Measurements from ENCODE around the gene FGFR1OP2. TPM values are rescaled to one million over a fixed set of nuclear protein-coding genes. Genes with fewer than 3 reads are reported as not detected.

The FGFR1OP2 gene
- total and polyA plus RNA-seq, 5 donors: 33.4 to 43.7 (median 38.7) TPM

DNA sequence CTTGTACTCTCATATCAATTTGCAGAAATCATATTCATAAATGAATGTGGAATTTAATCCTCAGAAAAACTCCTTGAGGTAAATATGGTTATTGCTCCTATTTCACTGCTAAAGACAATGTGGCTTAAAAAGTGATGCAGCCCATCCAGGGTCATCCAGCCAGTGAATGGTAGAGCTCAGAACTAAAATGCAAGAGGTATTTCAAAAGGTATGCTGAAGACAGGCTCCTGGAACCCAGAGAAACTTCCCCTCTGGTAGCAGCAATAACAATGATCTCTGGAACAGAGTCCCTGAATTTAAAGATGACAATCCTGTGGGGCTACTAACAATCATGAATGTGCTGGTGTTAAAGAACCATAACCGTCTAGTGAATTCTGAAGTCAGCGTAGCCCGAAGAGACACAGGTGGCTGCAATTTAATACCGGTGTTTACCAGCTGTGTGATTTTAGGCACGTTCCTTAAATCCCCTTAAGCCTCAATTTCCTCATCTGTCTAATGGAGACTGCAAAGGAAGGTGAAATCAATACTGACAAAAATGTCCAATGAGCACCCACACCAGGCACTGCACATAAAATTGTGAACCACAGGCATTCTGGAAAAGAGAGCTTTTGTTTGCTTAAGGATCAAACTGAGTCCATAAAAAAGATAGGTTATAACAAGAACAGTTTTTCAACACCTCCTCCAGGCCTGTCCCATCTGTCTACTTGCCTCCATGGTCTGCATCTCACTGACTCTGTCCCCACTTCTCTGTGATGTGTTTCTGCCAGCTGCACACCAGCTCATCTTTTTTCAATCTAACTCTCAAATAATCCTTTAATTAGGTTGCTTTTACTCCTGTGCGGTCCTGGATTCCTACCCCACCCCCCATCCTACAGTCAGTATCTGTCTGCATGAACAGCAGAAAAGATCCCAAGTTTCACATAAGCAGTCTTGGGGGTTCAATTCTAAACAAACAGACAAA lies 65.4 kb downstream of the FGFR1OP2 start:
- ATAC-seq: no peak

DNA sequence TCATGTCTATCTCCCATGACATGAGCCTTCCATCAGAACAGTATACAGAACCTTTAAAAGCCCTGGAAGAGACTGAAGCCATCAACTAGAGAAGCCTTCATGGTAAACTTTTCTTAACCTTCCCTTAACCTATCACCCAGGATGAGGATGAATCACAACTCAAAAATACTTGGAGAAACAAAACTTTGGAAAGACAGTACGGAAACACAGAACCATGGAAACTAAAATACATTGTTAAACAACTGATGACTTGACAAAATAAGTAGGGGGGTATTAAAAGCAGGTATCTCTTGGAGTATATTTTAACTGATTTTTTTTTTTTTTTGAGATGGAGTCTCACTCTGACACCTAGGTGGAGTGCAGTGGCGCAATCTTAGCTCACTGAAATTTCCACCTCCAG lies 67.2 kb downstream of the FGFR1OP2 start:
- H3K9me3 ChIP-seq (ENCODE audit: control insufficient read depth, low read length): no peaks in the 10 kb centered on the region

More for the DNA sequence above, 65.4 kb downstream of the FGFR1OP2 start:
- Histone ChIP-seq H3K27me3 (ENCODE audit: control insufficient read depth, insufficient read depth) (no peaks in the 10 kb centered on the region), H3K4me3 (ENCODE audit: low read length) (no peak overlapping the region), H3K4me1 (ENCODE audit: control insufficient read depth, insufficient read depth, low read length) (no peaks in the 10 kb centered on the region), H3K27ac (ENCODE audit: low read length) (no peak overlapping the region), H3K9me3 (ENCODE audit: control insufficient read depth, low read length) (no peaks in the 10 kb centered on the region)
- intact Hi-C loops (cut with DNase I): no loop called here
- 89% methylated on average over 6 of the region's 6 CpGs for WGBS
- no peak for DNase-seq

DNA sequence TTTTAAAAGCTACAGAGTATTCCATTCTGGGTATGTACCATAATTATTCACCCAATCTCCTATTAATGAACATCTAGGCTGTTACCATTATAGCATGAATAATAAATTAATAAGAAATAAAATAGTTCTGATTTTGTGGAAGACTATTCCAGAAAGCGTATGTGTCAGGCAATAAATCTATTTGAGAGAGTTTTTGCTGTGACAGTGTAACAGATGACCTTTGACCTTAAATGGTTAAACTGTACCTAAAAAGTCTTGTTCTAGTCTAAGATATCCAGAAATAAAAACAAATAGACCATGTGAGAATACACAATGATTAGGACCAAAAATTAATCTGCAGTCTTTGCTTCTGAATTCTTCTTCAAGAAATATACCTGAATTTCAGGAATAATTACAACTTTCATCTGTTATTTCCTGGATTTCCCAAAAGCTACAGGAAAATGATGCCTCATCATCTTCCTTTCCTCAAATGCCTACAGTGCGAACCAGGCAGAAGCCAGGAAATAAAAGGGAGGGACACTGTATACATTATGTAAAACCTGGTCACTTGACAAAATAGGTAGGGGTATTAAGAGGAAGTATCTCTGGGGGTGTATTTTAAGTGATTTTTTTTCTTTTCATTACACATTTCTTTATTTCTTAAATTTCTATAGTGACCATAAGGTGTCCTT lies 68.7 kb downstream of the FGFR1OP2 start:
- intact Hi-C loops (cut with DNase I): no loop called here
- ATAC-seq (no peak), DNase-seq (no peak)
- Histone ChIP-seq H3K9me3 (ENCODE audit: control insufficient read depth, low read length) (no peaks in the 10 kb centered on the region), H3K27ac (ENCODE audit: low read length) (no peak overlapping the region), H3K4me1 (ENCODE audit: control insufficient read depth, insufficient read depth, low read length) (no peaks in the 10 kb centered on the region), H3K27me3 (ENCODE audit: control insufficient read depth, insufficient read depth) (no peaks in the 10 kb centered on the region), H3K4me3 (ENCODE audit: low read length) (no peak overlapping the region)
- WGBS: 86% methylated on average over 2 of the region's 2 CpGs

More for the DNA sequence above, 67.2 kb downstream of the FGFR1OP2 start:
- no peak overlapping the region for H3K4me3 ChIP-seq (ENCODE audit: low read length)
- no peak overlapping the region for H3K27ac ChIP-seq (ENCODE audit: low read length)
- intact Hi-C loops (cut with DNase I): no loop called here
- WGBS: 93% methylated on average over 2 of the region's 2 CpGs
- ATAC-seq (no peak), DNase-seq (no peak)
- H3K4me1 ChIP-seq (ENCODE audit: control insufficient read depth, insufficient read depth, low read length): no peaks in the 10 kb centered on the region
- no peaks in the 10 kb centered on the region for H3K27me3 ChIP-seq (ENCODE audit: control insufficient read depth, insufficient read depth)

DNA sequence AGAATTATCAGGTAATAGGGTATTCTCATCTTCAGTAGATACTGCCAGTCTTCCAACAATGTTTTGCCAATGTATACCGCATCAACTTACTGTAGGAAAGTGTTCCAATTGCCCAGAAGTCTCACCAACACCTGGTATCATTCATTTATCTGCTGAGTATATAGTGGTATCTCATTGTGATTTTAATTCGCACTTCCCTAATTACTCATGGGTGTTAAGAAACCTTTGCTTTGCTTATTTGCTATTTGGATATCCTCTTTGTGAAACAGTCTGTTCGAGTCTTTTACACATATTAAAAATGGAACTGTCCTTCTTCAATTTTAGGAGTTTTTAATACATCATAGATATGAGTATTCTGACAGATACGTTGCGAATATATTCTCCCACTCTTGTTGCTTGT lies 69.8 kb downstream of the FGFR1OP2 start:
- ATAC-seq (no peak), DNase-seq (no peak)
- no peaks in the 10 kb centered on the region for H3K4me1 ChIP-seq (ENCODE audit: control insufficient read depth, insufficient read depth, low read length)
- no peak overlapping the region for H3K27ac ChIP-seq (ENCODE audit: low read length)
- WGBS: 90% methylated on average over 5 of the region's 5 CpGs
- intact Hi-C loops (cut with DNase I): no loop called here
- H3K4me3 ChIP-seq (ENCODE audit: low read length): no peak overlapping the region
- no peaks in the 10 kb centered on the region for H3K27me3 ChIP-seq (ENCODE audit: control insufficient read depth, insufficient read depth)
- H3K9me3 ChIP-seq (ENCODE audit: control insufficient read depth, low read length): no peaks in the 10 kb centered on the region

DNA sequence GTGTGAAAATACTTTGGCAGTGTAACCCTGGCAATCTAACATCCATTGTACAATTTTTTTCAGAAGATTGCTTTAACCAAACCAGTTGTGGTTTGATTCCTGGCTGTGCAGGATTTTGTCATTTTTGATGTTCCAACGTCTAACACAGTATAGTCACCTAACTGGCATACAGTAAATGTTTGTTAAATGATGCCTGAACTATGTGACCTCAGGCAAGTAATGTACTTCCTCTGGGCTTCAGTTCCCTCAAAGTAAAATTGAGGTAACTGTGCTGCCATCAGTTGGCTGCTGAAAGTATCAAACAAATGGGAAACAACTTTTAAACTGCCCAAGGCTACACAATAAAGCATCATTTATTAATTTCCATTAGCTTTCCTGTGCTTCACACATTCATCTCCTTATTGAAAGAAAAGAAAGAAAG lies 71.6 kb downstream of the FGFR1OP2 start:
- Histone ChIP-seq H3K27me3 (ENCODE audit: control insufficient read depth, insufficient read depth) (no peaks in the 10 kb centered on the region), H3K27ac (ENCODE audit: low read length) (no peak overlapping the region), H3K4me3 (ENCODE audit: low read length) (no peak overlapping the region), H3K4me1 (ENCODE audit: control insufficient read depth, insufficient read depth, low read length) (no peaks in the 10 kb centered on the region), H3K9me3 (ENCODE audit: control insufficient read depth, low read length) (no peaks in the 10 kb centered on the region)
- 35% methylated on average over 1 of the region's 1 CpG for WGBS
- no peak for DNase-seq
- intact Hi-C loops (cut with DNase I): loop anchor here in 3 of 4 donors (5.0 to 10.0 kb wide), 3 partner anchors 75 to 295 kb away; partner anchors contain the start of genes FGFR1OP2 (in 2 of the 3) and INTS13 (in 2 of the 3)
- no peak for ATAC-seq

DNA sequence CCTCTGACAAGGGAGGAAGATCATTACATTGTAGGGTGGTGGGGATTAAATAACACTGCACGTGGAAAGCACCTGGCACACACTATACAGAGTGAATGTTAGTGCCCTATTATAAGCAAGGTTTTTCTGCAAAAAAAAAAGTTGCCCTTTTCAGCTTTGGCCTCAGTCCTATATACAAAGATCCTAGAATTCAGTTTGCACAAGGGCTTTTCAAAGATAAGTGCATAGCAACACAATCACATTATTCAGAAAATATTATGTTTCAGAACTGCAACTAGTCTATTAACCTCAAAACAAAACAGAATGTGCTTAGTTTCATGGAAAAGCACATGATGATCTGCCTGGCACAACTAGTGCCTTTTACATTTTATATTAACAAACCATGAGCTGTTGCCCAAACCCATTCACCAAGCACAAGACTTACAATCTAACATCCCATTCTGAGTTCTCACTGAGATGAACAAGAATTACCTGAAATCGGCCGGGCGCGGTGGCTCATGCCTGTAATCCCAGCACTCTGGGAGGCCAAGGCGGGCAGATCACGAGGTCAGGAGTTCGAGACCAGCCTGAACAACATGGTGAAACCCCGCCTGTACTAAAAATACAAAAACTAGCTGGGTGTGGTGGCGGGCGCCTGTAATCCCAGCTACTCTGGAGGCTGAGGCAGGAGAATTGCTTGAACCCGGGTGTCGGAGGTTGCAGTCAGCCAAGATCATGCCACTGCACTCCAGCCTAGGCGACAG lies 74.1 kb downstream of the FGFR1OP2 start:
- no peaks in the 10 kb centered on the region for H3K9me3 ChIP-seq (ENCODE audit: control insufficient read depth, low read length)
- H3K4me1 ChIP-seq (ENCODE audit: control insufficient read depth, insufficient read depth, low read length): no peaks in the 10 kb centered on the region
- WGBS: 91% methylated on average over 14 of the region's 14 CpGs
- H3K27me3 ChIP-seq (ENCODE audit: control insufficient read depth, insufficient read depth): no peaks in the 10 kb centered on the region
- intact Hi-C loops (cut with DNase I): loop anchor here in 3 of 4 donors (5.0 to 10.0 kb wide), 3 partner anchors 78 to 292 kb away; partner anchors contain the start of genes FGFR1OP2 (in 2 of the 3) and INTS13 (in 2 of the 3)
- peak in 1 of 3 donors; percentile 43 for DNase-seq
- H3K4me3 ChIP-seq (ENCODE audit: low read length): no peak overlapping the region
- no peak for ATAC-seq
- H3K27ac ChIP-seq (ENCODE audit: low read length): no peak overlapping the region

DNA sequence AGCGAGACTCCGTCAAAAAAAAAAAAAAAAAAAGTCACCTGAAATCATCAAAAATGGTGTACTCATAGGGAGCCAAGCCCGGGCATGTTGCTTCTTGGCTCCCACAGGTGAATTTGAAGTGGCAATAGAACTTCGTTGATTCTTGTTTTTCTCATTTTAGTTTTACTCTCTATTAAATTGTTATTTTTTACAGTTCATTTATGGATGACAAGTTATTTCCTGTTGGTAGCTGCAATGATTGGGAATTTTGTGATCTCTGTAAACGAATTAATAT lies 74.6 kb downstream of the FGFR1OP2 start:
- Histone ChIP-seq H3K27me3 (ENCODE audit: control insufficient read depth, insufficient read depth) (no peaks in the 10 kb centered on the region), H3K4me3 (ENCODE audit: low read length) (peak overlapping the region; percentile 94), H3K9me3 (ENCODE audit: control insufficient read depth, low read length) (no peaks in the 10 kb centered on the region), H3K27ac (ENCODE audit: low read length) (no peak overlapping the region), H3K4me1 (ENCODE audit: control insufficient read depth, insufficient read depth, low read length) (no peaks in the 10 kb centered on the region)
- intact Hi-C loops (cut with DNase I): loop anchor here in 3 of 4 donors (5.0 to 10.0 kb wide), 3 partner anchors 78 to 292 kb away; partner anchors contain the start of genes FGFR1OP2 (in 2 of the 3) and INTS13 (in 2 of the 3)
- 75% methylated on average over 5 of the region's 5 CpGs for WGBS
- DNase-seq: no peak
- ATAC-seq: no peak

DNA sequence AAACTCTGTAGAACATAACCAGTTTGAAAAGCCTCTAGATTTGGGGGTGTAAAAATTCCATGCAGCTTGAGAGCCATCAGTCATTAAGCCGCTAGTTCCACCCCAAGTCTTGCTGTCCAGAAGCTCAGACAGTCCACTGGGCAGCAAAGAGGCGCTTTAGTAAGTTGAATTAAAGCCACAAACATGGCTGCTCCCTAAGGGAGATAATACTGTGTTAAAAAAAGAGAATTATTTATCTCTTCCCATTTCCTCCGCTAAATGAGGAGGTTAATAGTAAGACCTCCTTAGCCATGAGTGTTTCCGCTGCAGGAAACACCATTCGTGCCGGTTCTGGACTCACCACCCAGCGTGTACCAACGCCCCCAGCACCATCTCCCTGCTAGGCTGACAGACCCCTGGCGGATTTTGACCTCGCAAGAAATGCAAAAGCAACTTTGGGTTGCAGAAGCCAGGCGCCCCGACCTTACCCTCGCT lies 75.4 kb downstream of the FGFR1OP2 start:
- peak; percentile 49 to 51 for ATAC-seq
- intact Hi-C loops (cut with DNase I): loop anchor here in 3 of 4 donors (5.0 to 10.0 kb wide), 3 partner anchors 79 to 291 kb away; partner anchors contain the start of genes FGFR1OP2 (in 2 of the 3) and INTS13 (in 2 of the 3)
- Histone ChIP-seq H3K27me3 (ENCODE audit: control insufficient read depth, insufficient read depth) (no peaks in the 10 kb centered on the region), H3K9me3 (ENCODE audit: control insufficient read depth, low read length) (no peaks in the 10 kb centered on the region), H3K27ac (ENCODE audit: low read length) (peak overlapping the region; percentile 88), H3K4me3 (ENCODE audit: low read length) (peak overlapping the region; percentile 94), H3K4me1 (ENCODE audit: control insufficient read depth, insufficient read depth, low read length) (no peaks in the 10 kb centered on the region)
- under 1% methylated on average over 13 of the region's 13 CpGs for WGBS
- no peak for DNase-seq

DNA sequence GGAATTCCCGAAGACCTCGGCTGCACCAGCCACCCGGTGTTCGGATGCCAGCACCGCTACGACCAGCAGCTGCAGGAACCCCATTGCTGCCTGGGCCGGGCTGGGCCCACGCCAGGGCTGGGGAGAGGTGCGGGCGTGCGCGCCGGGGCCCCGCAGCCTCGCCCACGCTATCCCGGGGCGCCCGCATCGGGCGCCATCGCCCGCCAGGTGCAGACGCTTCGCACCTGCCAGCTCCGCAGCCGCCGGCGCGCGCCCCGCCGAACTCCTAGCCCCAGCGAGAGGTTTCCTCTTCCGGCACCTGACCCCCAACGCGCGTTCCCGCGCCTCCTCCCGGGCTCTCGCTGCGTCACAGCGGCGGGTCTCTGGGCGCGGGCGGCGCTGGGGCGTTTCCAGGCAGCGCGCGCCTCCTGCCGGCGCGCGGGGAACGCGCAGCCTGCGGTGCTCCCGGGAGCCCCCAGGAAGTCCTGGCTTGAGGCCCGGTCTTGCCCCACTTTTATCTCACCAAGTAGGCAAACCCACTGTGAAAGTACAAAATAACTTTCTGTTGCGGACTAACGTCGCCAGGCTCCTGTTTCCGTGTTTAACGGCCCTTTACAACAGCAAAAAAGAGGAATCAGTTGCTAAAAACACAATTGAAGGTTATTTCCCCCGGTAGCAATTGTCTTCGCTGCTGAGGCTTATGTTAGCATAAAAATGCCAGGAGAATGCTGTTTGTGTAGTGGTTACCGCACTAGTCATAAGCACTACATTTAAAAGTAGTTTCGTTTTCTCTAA lies 76.0 kb downstream of the FGFR1OP2 start, which contains the start of gene TM7SF3:
TSS of gene TM7SF3 (minus strand) at position 300 of the 774 bp plus-strand sequence. CDS start at position 84, 216 bp downstream.
- peak within 1 kb of the TSS; percentile 90 for H3K27ac ChIP-seq (ENCODE audit: low read length)
- WGBS: under 1% methylated on average over 71 of the region's 71 CpGs
- H3K4me1 ChIP-seq (ENCODE audit: control insufficient read depth, insufficient read depth, low read length): no peaks in the 10 kb centered on the region
- DNase-seq (peak; percentile 93 to 98 (median 97)), ATAC-seq (peak; percentile 94)
- H3K27me3 ChIP-seq (ENCODE audit: control insufficient read depth, insufficient read depth): no peaks in the 10 kb centered on the region
- H3K4me3 ChIP-seq (ENCODE audit: low read length): peak within 1 kb of the TSS; percentile 94
- intact Hi-C loops (cut with DNase I): loop anchor here in 3 of 4 donors (5.0 to 10.0 kb wide), 3 partner anchors 79 to 291 kb away; partner anchors contain the start of genes FGFR1OP2 (in 2 of the 3) and INTS13 (in 2 of the 3)
- H3K9me3 ChIP-seq (ENCODE audit: control insufficient read depth, low read length): no peaks in the 10 kb centered on the region

Data from right cardiac atrium (tissue), 5 donors.